ENCODE results near the gene OLIG2. TPM values are rescaled to one million over a fixed set of nuclear protein-coding genes. Genes with fewer than 3 reads are reported as not detected.

OLIG2 gene
- total RNA-seq, 1 donor from 2014 or later: 0.56 TPM

DNA sequence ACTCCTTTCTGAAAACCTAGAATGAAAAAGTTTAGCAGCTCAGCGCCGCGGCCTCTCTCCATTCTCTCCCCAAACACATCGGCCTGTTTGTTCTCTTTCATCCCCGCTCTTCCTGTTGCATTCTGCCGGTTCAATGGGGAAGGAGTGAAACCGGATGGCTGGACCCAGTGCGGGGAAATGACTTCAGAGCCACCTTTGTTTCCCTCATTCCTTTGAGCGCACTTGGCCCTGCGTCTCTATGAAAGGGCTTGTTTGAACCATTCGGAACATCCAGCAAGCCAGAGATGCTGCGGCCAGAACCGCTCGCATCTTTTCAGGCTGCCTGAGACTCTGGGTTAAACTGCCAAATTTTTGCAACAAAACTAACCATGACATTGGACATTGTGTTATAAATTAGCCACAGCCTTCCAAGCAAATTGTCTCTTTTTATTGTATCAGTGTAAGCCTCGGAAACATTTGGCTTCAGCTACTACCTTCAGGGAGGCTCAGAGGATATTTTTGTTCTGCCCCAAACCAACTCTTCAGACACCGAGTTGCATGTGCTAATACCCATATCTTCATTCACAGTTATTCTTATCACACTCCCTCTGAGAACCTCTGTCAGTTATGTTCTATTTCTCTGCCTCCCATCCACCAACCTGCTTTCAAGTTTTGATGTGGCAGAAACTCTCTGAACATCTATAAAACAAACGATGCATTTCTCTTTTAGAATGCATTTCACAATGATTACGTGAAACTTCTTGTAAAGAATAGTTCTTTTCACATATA lies 39.1 kb downstream of the OLIG2 start:
- H3K27me3 Mint-ChIP-seq (ENCODE audit: unreplicated experiment): peaks cover 86% of the 10 kb centered on the region
- H3K4me1 Mint-ChIP-seq (ENCODE audit: unreplicated experiment): no peaks in the 10 kb centered on the region
- no peak overlapping the region for H3K4me3 Mint-ChIP-seq (ENCODE audit: unreplicated experiment)
- no peak for DNase-seq (ENCODE audit: extremely low spot score, unreplicated experiment)
- peaks cover 7% of the 10 kb centered on the region for H3K9me3 Mint-ChIP-seq (ENCODE audit: unreplicated experiment)
- no peak overlapping the region for H3K27ac Mint-ChIP-seq (ENCODE audit: unreplicated experiment)
- H3K36me3 Mint-ChIP-seq (ENCODE audit: unreplicated experiment): no peaks in the 10 kb centered on the region
- TF ChIP-seq, protein P1, sequence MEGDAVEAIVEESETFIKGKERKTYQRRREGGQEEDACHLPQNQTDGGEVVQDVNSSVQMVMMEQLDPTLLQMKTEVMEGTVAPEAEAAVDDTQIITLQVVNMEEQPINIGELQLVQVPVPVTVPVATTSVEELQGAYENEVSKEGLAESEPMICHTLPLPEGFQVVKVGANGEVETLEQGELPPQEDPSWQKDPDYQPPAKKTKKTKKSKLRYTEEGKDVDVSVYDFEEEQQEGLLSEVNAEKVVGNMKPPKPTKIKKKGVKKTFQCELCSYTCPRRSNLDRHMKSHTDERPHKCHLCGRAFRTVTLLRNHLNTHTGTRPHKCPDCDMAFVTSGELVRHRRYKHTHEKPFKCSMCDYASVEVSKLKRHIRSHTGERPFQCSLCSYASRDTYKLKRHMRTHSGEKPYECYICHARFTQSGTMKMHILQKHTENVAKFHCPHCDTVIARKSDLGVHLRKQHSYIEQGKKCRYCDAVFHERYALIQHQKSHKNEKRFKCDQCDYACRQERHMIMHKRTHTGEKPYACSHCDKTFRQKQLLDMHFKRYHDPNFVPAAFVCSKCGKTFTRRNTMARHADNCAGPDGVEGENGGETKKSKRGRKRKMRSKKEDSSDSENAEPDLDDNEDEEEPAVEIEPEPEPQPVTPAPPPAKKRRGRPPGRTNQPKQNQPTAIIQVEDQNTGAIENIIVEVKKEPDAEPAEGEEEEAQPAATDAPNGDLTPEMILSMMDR (IDR thresholded peaks at IDR 0.05): no peak

GRCh38 chr21:33067043-33067442 lies 41.3 kb downstream of the OLIG2 start:
- peaks cover 7% of the 10 kb centered on the region for H3K9me3 Mint-ChIP-seq (ENCODE audit: unreplicated experiment)
- no peak overlapping the region for H3K27ac Mint-ChIP-seq (ENCODE audit: unreplicated experiment)
- H3K4me1 Mint-ChIP-seq (ENCODE audit: unreplicated experiment): peaks cover 11% of the 10 kb centered on the region
- H3K4me3 Mint-ChIP-seq (ENCODE audit: unreplicated experiment): no peak overlapping the region
- no peak for DNase-seq (ENCODE audit: extremely low spot score, unreplicated experiment)
- H3K27me3 Mint-ChIP-seq (ENCODE audit: unreplicated experiment): peaks cover 79% of the 10 kb centered on the region
- H3K36me3 Mint-ChIP-seq (ENCODE audit: unreplicated experiment): no peaks in the 10 kb centered on the region
- TF ChIP-seq, protein P1 (IDR thresholded peaks at IDR 0.05): no peak

DNA sequence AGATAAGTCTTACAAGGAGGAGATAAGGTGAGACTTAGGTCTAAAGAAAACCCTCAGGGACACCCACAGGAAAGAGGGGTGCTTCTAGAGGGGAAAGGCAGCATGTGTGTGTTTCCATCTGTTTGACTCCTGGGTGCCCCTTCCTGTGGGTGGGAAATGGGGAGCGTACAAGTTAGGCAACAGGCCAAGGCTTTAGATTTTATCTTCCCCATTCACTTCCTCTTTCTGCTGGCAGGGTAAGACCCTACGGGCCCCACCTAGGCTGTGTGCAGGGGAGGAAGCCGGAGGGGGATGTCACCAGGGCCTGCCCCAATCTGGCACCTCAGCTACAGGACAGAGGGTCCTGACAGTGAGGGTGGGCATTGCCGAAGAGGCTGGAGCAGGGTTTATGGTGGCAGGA lies 41.7 kb downstream of the OLIG2 start:
- Mint-ChIP-seq H3K9me3 (ENCODE audit: unreplicated experiment) (peaks cover 7% of the 10 kb centered on the region), H3K27ac (ENCODE audit: unreplicated experiment) (no peak overlapping the region), H3K27me3 (ENCODE audit: unreplicated experiment) (peaks cover 82% of the 10 kb centered on the region), H3K4me3 (ENCODE audit: unreplicated experiment) (no peak overlapping the region), H3K36me3 (ENCODE audit: unreplicated experiment) (no peaks in the 10 kb centered on the region), H3K4me1 (ENCODE audit: unreplicated experiment) (peaks cover 14% of the 10 kb centered on the region)
- TF ChIP-seq, protein P1 (IDR thresholded peaks at IDR 0.05): no peak
- DNase-seq (ENCODE audit: extremely low spot score, unreplicated experiment): no peak

DNA sequence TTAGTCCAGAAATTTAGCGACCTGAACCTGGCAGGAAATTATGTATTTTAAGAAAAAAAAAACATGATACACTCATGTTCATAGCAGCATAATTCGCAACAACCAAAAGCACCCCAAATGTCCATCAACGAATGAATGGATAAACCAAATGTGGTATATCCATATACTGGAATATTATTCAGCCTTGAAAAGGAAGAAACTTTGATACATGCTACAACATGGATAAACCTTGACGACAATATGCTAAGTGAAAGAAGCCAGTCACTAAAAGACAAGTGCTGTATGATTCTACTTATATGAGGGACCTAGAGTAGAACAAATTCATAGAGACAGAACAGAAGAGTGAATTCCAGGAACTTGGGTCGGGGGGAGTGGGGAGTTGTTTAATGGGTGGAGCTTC lies 43.5 kb downstream of the OLIG2 start:
- TF ChIP-seq, protein P1 (IDR thresholded peaks at IDR 0.05): no peak
- Mint-ChIP-seq H3K4me3 (ENCODE audit: unreplicated experiment) (no peak overlapping the region), H3K27ac (ENCODE audit: unreplicated experiment) (no peak overlapping the region), H3K27me3 (ENCODE audit: unreplicated experiment) (peaks cover 82% of the 10 kb centered on the region), H3K9me3 (ENCODE audit: unreplicated experiment) (peaks cover 7% of the 10 kb centered on the region), H3K4me1 (ENCODE audit: unreplicated experiment) (peaks cover 14% of the 10 kb centered on the region), H3K36me3 (ENCODE audit: unreplicated experiment) (peaks cover 1% of the 10 kb centered on the region)
- no peak for DNase-seq (ENCODE audit: extremely low spot score, unreplicated experiment)

- H3K36me3 Mint-ChIP-seq (ENCODE audit: unreplicated experiment): peaks cover 1% of the 10 kb centered on the region
- no peak for DNase-seq (ENCODE audit: extremely low spot score, unreplicated experiment)
- no peak overlapping the region for H3K27ac Mint-ChIP-seq (ENCODE audit: unreplicated experiment)
- H3K4me1 Mint-ChIP-seq (ENCODE audit: unreplicated experiment): peaks cover 14% of the 10 kb centered on the region
- H3K27me3 Mint-ChIP-seq (ENCODE audit: unreplicated experiment): peaks cover 82% of the 10 kb centered on the region
- H3K9me3 Mint-ChIP-seq (ENCODE audit: unreplicated experiment): peaks cover 7% of the 10 kb centered on the region
- TF ChIP-seq, protein P1 (IDR thresholded peaks at IDR 0.05): no peak
- no peak overlapping the region for H3K4me3 Mint-ChIP-seq (ENCODE audit: unreplicated experiment)
Measured at GRCh38 chr21:33069645-33069993, 43.9 kb downstream of the OLIG2 start.
